ENCODE results near the gene SFT2D1. TPM values are rescaled to one million over a fixed set of nuclear protein-coding genes. Genes with fewer than 3 reads are reported as not detected.

The SFT2D1 gene
- total RNA-seq, 1 experiment from 2014 or later: 65.6 TPM

DNA sequence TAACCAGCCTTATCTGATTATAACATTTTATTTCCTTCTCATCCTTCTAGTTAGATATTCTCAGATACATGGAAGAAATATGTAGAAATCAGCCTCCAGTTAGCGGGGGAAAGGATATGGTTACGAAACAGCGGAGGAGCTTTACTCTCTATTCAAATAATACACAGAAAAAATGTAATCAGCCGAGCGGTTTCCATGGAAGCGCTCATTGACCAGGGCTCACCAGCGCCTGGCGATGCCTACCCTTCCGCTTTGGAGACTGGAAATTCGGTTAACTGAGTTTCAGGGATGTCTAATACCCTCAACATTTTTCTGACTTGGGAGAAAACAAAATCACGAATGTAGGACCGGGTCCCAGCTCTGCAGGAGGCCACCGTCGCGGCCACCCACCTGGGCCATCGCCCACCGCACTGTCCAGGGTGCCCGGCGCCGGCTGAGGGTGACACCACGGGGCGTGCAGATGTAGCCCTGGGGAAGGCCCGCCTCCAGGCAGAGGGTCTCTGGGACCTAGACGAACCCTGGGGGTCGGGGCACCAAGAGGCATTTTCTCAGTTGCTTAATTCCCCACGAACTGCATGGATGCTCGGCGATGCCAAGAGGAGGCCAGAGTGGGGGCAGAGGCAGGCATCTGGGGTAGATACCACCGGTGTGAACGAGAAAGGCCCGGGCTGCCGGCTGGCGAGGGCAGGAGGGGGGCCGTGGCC, 35.8 kb downstream of the SFT2D1 start:
- Histone ChIP-seq H2AFZ (ENCODE audit: low read depth, low read length, poor library complexity, severe bottlenecking) (no peak overlapping the region), H3K9me3 (ENCODE audit: control insufficient read depth in 1 of 2, insufficient read depth in 1 of 2, low read depth in 1 of 2, low read length in 2 of 2) (no peaks in the 10 kb centered on the region), H3K27ac (ENCODE audit: low read depth, low read length) (no peak overlapping the region), H3K79me2 (ENCODE audit: insufficient read depth, low read length) (no peaks in the 10 kb centered on the region), H3K4me3 (replicated peaks in 1 of 2; ENCODE audit: low read depth in 1 of 2, low read length in 2 of 2) (no peak overlapping the region), H3K36me3 (ENCODE audit: control insufficient read depth in 1 of 2, insufficient read depth in 2 of 2, low read length in 2 of 2) (no peaks in the 10 kb centered on the region), H3K27me3 (ENCODE audit: insufficient read depth, low read length) (no peaks in the 10 kb centered on the region), H3K4me2 (ENCODE audit: low read length) (no peak overlapping the region), H4K20me1 (ENCODE audit: insufficient read depth) (no peaks in the 10 kb centered on the region), H3K9ac (ENCODE audit: low read length) (no peak overlapping the region), H3K4me1 (ENCODE audit: control insufficient read depth in 1 of 2, insufficient read depth in 2 of 2, low read length in 2 of 2) (no peaks in the 10 kb centered on the region), H3K9me2 (ENCODE audit: insufficient read depth) (no peaks in the 10 kb centered on the region)
- no TSS peak for BruUV-seq (replicated peaks)
- intact Hi-C loops (cut with micrococcal nuclease): loop anchor here (2.0 kb wide), 1 partner anchor 18 kb away; no protein-coding TSS in a partner anchor
- CTCF ChIA-PET: no interaction called here
- no peak for ATAC-seq
- POLR2A ChIA-PET: no interaction called here
- RAD21 ChIA-PET (ENCODE audit: low non-redundant PET in 1 of 2, low total read pairs in 2 of 2, uncharacterized antibody in 2 of 2, unreplicated experiment in 2 of 2): no interaction called here
- no peak for TF ChIP-seq SP1 (IDR thresholded peaks at IDR 0.05; ENCODE audit: low read depth)
- TF ChIP-seq TCF7L2 (IDR thresholded peaks at IDR 0.05; ENCODE audit: borderline replicate concordance, extremely low read depth, insufficient read depth, insufficient read length): no peak
- TF ChIP-seq, protein P1, sequence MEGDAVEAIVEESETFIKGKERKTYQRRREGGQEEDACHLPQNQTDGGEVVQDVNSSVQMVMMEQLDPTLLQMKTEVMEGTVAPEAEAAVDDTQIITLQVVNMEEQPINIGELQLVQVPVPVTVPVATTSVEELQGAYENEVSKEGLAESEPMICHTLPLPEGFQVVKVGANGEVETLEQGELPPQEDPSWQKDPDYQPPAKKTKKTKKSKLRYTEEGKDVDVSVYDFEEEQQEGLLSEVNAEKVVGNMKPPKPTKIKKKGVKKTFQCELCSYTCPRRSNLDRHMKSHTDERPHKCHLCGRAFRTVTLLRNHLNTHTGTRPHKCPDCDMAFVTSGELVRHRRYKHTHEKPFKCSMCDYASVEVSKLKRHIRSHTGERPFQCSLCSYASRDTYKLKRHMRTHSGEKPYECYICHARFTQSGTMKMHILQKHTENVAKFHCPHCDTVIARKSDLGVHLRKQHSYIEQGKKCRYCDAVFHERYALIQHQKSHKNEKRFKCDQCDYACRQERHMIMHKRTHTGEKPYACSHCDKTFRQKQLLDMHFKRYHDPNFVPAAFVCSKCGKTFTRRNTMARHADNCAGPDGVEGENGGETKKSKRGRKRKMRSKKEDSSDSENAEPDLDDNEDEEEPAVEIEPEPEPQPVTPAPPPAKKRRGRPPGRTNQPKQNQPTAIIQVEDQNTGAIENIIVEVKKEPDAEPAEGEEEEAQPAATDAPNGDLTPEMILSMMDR (IDR thresholded peaks at IDR 0.05 in 2 of 3, conservative IDR thresholded peaks at IDR 0.05 in 1 of 3; ENCODE audit: borderline replicate concordance in 1 of 3, insufficient read depth in 1 of 3, low read depth in 2 of 3, low read length in 2 of 3): no peak
- no peak for TF ChIP-seq ZNF274 (IDR thresholded peaks at IDR 0.05; ENCODE audit: low read depth, low read length)
- TF ChIP-seq, protein P2, sequence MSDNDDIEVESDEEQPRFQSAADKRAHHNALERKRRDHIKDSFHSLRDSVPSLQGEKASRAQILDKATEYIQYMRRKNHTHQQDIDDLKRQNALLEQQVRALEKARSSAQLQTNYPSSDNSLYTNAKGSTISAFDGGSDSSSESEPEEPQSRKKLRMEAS (IDR thresholded peaks at IDR 0.05): no peak
- TF ChIP-seq RAD21 (IDR thresholded peaks at IDR 0.05; ENCODE audit: low read depth): no peak
- TF ChIP-seq, protein P3, sequence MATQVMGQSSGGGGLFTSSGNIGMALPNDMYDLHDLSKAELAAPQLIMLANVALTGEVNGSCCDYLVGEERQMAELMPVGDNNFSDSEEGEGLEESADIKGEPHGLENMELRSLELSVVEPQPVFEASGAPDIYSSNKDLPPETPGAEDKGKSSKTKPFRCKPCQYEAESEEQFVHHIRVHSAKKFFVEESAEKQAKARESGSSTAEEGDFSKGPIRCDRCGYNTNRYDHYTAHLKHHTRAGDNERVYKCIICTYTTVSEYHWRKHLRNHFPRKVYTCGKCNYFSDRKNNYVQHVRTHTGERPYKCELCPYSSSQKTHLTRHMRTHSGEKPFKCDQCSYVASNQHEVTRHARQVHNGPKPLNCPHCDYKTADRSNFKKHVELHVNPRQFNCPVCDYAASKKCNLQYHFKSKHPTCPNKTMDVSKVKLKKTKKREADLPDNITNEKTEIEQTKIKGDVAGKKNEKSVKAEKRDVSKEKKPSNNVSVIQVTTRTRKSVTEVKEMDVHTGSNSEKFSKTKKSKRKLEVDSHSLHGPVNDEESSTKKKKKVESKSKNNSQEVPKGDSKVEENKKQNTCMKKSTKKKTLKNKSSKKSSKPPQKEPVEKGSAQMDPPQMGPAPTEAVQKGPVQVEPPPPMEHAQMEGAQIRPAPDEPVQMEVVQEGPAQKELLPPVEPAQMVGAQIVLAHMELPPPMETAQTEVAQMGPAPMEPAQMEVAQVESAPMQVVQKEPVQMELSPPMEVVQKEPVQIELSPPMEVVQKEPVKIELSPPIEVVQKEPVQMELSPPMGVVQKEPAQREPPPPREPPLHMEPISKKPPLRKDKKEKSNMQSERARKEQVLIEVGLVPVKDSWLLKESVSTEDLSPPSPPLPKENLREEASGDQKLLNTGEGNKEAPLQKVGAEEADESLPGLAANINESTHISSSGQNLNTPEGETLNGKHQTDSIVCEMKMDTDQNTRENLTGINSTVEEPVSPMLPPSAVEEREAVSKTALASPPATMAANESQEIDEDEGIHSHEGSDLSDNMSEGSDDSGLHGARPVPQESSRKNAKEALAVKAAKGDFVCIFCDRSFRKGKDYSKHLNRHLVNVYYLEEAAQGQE (IDR thresholded peaks at IDR 0.05; ENCODE audit: low read depth): no peak
- no peak for TF ChIP-seq FOSL1 (IDR thresholded peaks at IDR 0.05; ENCODE audit: low read depth)
- TF ChIP-seq POLR2A (IDR thresholded peaks at IDR 0.05; ENCODE audit: borderline replicate concordance, extremely low read depth, insufficient read depth, insufficient read length): no peak
- no peak for TF ChIP-seq EZH2phosphoT487 (IDR thresholded peaks at IDR 0.05; ENCODE audit: borderline replicate concordance)
- TF ChIP-seq SIN3A (IDR thresholded peaks at IDR 0.05; ENCODE audit: low read depth): no peak
- TF ChIP-seq ATF3 (IDR thresholded peaks at IDR 0.05): no peak
- DNase-seq (ENCODE audit: low read depth, low spot score): no peak

Measured in HCT116 (cell line).